Common myeloid progenitor, CD34-positive (primary cell): ENCODE measurements around the gene EXO1.
"Not testable (repeated sequence)": the region's sequence is repeated elsewhere in the genome, so short reads cannot be mapped to it uniquely, and the experiment has no call there.

Experiments
- CTCF ChIA-PET: fragments of 350-600 bp; sonication (Branson Sonifier 250); formaldehyde crosslinking; loops from one replicate; lab custom pipeline; 2021; ENCODE audit warnings: antibody characterized with exemption; lab: Charles Lee
- POLR2A ChIA-PET: fragments of 350-600 bp; sonication (Branson Sonifier 250); formaldehyde crosslinking; loops from one replicate; lab custom pipeline; 2021; ENCODE audit warnings: antibody characterized with exemption; lab: Charles Lee
- DNase-seq, 3 donors: peaks; one replicate each; pipeline versions ENCODE4 v3.0.0 to v3.0.0-alpha.2; 2013
- H3K27ac ChIP-seq, 2 experiments: 1 replicate in 1 of 2; 2 replicates in 1 of 2; pipeline ENCODE4 v1.7.0; 2013; ENCODE audit warnings: inconsistent platforms in 2 of 2, low read length in 2 of 2, mild to moderate bottlenecking in 2 of 2, low read depth in 1 of 2, moderate library complexity in 1 of 2; ENCODE audit not compliant: severe bottlenecking in 2 of 2, insufficient read depth in 1 of 2, poor library complexity in 1 of 2
- H3K27me3 ChIP-seq, 5 experiments: replicated peaks in 2 of 5; 1 replicate in 3 of 5; 2 replicates in 2 of 5; pipeline versions ENCODE4 v1.6.1 to v1.7.0; 2013; ENCODE audit warnings: low read length in 4 of 5, mild to moderate bottlenecking in 2 of 5, moderate library complexity in 2 of 5, inconsistent platforms in 1 of 5; ENCODE audit not compliant: insufficient read depth in 5 of 5, control insufficient read depth in 4 of 5
- H3K36me3 ChIP-seq, 4 experiments: 1 replicate in 2 of 4; 2 replicates in 2 of 4; pipeline versions ENCODE4 v1.6.1 to v1.7.0; 2013; ENCODE audit warnings: low read length in 3 of 4, control low read depth in 1 of 4, mild to moderate bottlenecking in 1 of 4; ENCODE audit not compliant: control insufficient read depth in 4 of 4, insufficient read depth in 4 of 4
- H3K4me1 ChIP-seq, 4 experiments: 1 replicate in 3 of 4; 2 replicates in 1 of 4; pipeline versions ENCODE4 v1.6.1 to v1.7.1; 2013; ENCODE audit warnings: low read length in 3 of 4, mild to moderate bottlenecking in 3 of 4, control low read depth in 1 of 4, inconsistent platforms in 1 of 4, moderate library complexity in 1 of 4; ENCODE audit not compliant: control insufficient read depth in 4 of 4, insufficient read depth in 4 of 4; ENCODE audit errors: control extremely low read depth in 1 of 4
- H3K4me3 ChIP-seq, 7 experiments: 1 replicate in 4 of 7; 2 replicates in 3 of 7; pipeline versions ENCODE4 v1.5.1 to v1.7.0; 2013; ENCODE audit warnings: mild to moderate bottlenecking in 7 of 7, low read length in 6 of 7, moderate library complexity in 6 of 7, inconsistent platforms in 2 of 7, low read depth in 2 of 7, control low read depth in 1 of 7; ENCODE audit not compliant: insufficient read depth in 4 of 7, control insufficient read depth in 1 of 7; ENCODE audit errors: extremely low read depth in 1 of 7
- H3K9me3 ChIP-seq, 5 experiments: 1 replicate in 4 of 5; 2 replicates in 1 of 5; pipeline versions ENCODE4 v1.6.1 to v1.7.1; 2013; ENCODE audit warnings: low read length in 4 of 5, mild to moderate bottlenecking in 2 of 5, inconsistent platforms in 1 of 5, low read depth in 1 of 5, moderate library complexity in 1 of 5; ENCODE audit not compliant: control insufficient read depth in 4 of 5, insufficient read depth in 2 of 5; ENCODE audit errors: control extremely low read depth in 1 of 5
- WGBS: methylation state at CpG from one replicate; pipeline ENCODE4 v1.1.5; 2013; ENCODE audit not compliant: insufficient coverage; 5-methylcytosine and 5-hydroxymethylcytosine counted together

EXO1 gene

DNA sequence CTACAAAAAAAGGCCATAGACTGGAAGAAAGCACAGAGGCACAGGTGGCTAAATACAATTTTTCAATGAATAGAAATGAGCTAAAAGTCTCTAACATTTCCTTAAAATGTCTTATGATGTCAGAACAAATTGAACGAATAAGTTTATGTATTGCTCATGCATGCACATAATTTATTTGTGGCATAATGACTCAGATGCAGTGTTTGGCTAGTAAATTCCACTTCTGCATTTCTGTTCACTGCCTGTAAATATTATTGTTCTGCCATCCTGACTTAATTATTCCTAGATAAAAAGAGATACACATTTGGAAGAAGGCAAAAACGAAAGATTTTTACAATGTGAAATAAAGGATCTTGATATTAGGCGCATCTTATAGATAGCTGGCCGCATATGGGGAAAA, 26.6 kb upstream of the EXO1 start:
- DNase-seq, result peak in 2 of 3 donors; percentile 17 to 21

DNA sequence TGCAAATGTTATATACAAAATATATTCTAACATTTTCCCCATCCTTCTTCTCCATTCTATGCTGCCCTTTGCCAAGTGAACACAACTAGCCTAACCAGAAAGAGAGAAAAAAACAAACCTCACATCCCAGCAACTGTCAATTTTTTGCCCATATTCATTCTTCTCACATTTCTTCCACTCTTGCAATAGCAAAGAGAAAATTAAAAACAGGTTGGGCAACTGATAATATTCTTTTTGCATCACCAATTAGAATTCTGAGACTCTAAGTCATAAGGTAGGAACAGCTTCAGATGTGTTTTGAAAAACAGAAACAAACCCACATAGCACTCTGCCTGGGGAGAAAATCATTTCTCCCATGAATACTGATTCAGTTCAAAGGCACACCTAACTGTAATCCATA, 25.2 kb upstream of the EXO1 start:
- ChIA-PET CTCF (interaction anchor here (1.0 kb wide), 1 partner anchor 12 kb away, joined by 3 read pairs; no protein-coding TSS in a partner anchor), POLR2A (no interaction called here)
- Histone ChIP-seq H3K27me3 (peaks cover 0 to 1% (median 0%) of the 10 kb centered on the region in 5 experiments), H3K9me3 (no peaks in the 10 kb centered on the region), H3K36me3 (no peaks in the 10 kb centered on the region), H3K4me3 (no peak overlapping the region), H3K4me1 (peaks cover 0 to 4% (median 0%) of the 10 kb centered on the region in 4 experiments), H3K27ac (no peak overlapping the region)
- DNase-seq, result no peak

More for the DNA sequence above, 26.6 kb upstream of the EXO1 start:
- Histone ChIP-seq H3K4me3 (no peak overlapping the region), H3K27ac (no peak overlapping the region), H3K9me3 (no peaks in the 10 kb centered on the region), H3K36me3 (no peaks in the 10 kb centered on the region), H3K27me3 (peaks cover 0 to 2% (median 0%) of the 10 kb centered on the region in 5 experiments), H3K4me1 (peaks cover 0 to 6% (median 0%) of the 10 kb centered on the region in 4 experiments)
- WGBS, result 76% methylated on average over 2 of the region's 4 CpGs
- POLR2A ChIA-PET, result no interaction called here
- CTCF ChIA-PET, result interaction anchor here (1.5 kb wide), 1 partner anchor 25 kb away, joined by 3 read pairs; no protein-coding TSS in a partner anchor

- no peaks in the 10 kb centered on the region for H3K9me3 ChIP-seq
- no peak overlapping the region for H3K4me3 ChIP-seq
- no peaks in the 10 kb centered on the region for H3K36me3 ChIP-seq
- CTCF ChIA-PET, result no interaction called here
- no peaks in the 10 kb centered on the region for H3K4me1 ChIP-seq
- WGBS, result 100% methylated on average over 1 of the region's 1 CpG
- H3K27me3 ChIP-seq, result peaks cover 0 to 1% (median 0%) of the 10 kb centered on the region in 5 experiments
- POLR2A ChIA-PET, result no interaction called here
- no peak for DNase-seq
- no peak overlapping the region for H3K27ac ChIP-seq
Measured at GRCh38 chr1:241823925-241824324, 24.1 kb upstream of the EXO1 start.

- DNase-seq, result peak in 2 of 3 donors; percentile 3 to 11
- Histone ChIP-seq H3K27me3 (peaks cover 0 to 1% (median 0%) of the 10 kb centered on the region in 5 experiments), H3K4me1 (no peaks in the 10 kb centered on the region), H3K9me3 (no peaks in the 10 kb centered on the region), H3K27ac (no peak overlapping the region), H3K4me3 (no peak overlapping the region), H3K36me3 (no peaks in the 10 kb centered on the region)
- CTCF ChIA-PET, result no interaction called here
- POLR2A ChIA-PET, result interaction anchor here (0.6 kb wide), 1 partner anchor 841 kb away, joined by 3 read pairs; no protein-coding TSS in a partner anchor
Measured at GRCh38 chr1:241825581-241825980, 22.4 kb upstream of the EXO1 start.

DNA sequence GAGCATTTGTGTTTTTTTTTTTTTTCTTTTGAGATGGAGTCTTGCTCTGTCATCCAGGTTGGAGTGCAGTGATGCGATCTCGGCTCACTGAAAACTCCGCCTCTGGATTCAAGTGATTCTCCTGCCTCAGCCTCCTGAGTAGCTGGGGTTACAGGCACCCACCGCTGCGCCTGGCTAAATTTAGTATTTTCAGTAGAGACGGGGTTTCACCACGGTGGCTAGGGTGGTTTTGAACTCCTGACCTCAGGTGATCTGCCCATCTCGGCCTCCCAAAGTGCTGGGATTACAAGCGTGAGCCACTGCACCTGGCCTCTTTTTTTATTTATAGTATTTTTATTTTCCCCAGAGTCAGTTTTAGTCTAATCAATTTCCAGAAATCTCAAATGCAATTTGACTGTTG, 21.4 kb upstream of the EXO1 start:
- H3K27ac ChIP-seq, H3K36me3 ChIP-seq, POLR2A ChIA-PET, H3K27me3 ChIP-seq, DNase-seq, H3K9me3 ChIP-seq, H3K4me1 ChIP-seq, CTCF ChIA-PET, H3K4me3 ChIP-seq: not testable (repeated sequence)
- 100% methylated on average over 4 of the region's 9 CpGs for WGBS

DNA sequence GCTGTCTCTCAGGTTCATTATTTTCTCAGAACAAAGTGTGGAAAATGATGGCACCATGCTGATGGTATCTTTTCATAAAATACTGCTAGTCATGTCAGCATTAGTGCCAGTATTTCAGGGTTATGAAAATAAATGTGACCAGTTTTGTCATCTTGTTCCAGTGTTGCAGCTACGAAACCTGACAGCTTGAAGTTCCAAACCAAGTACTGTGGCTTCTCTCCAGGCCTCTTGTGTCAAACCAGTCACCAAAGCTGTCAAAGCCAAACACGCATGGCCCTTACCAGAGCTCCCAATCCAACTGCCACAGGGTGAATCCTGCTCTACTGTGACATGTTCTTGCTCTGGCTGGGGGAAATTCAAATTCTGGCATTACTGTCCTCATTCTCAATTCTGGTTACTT, 20.7 kb upstream of the EXO1 start:
- no peak for DNase-seq
- no peak overlapping the region for H3K27ac ChIP-seq
- no peaks in the 10 kb centered on the region for H3K36me3 ChIP-seq
- POLR2A ChIA-PET, result no interaction called here
- H3K27me3 ChIP-seq, result peaks cover 0 to 1% (median 0%) of the 10 kb centered on the region in 5 experiments
- no peaks in the 10 kb centered on the region for H3K9me3 ChIP-seq
- no peaks in the 10 kb centered on the region for H3K4me1 ChIP-seq
- CTCF ChIA-PET, result no interaction called here
- 100% methylated on average over 2 of the region's 2 CpGs for WGBS
- H3K4me3 ChIP-seq, result no peak overlapping the region

DNA sequence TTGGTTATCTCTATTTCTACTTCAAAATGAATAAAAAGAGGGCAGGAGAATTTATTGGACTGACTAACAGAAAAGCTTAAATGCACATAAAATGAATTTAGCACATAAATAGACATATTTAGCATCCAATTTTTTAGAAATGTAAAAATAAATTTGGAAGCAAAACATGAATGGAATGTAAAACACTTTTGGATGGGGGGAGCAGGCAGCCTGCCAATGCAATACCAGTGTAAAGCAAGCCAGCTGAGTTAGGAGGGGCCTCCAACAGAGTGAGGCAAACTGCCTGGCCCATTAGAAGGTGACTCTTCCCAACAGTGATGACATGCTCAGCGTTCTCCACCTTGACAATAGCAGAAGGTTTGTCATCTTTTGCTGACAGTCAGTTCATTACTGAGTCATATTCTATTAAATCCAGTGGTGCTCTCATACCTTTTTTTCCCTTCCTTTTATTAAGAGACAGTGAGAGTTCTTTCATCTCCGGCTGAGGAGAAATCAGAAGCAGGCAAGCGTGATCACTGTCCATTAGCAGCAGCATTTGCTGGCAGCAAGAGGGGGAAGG, 19.5 kb upstream of the EXO1 start:
- 94% methylated on average over 3 of the region's 3 CpGs for WGBS
- POLR2A ChIA-PET, result no interaction called here
- Histone ChIP-seq H3K27me3 (peaks cover 0 to 2% (median 0%) of the 10 kb centered on the region in 5 experiments), H3K36me3 (no peaks in the 10 kb centered on the region), H3K27ac (no peak overlapping the region), H3K4me3 (no peak overlapping the region), H3K4me1 (no peaks in the 10 kb centered on the region), H3K9me3 (no peaks in the 10 kb centered on the region)
- CTCF ChIA-PET, result interaction anchor here (1.7 kb wide), 1 partner anchor 10 kb away, joined by 7 read pairs; no protein-coding TSS in a partner anchor
- no peak for DNase-seq
